H1 (cell line): ENCODE measurements around the gene LCA5L. TPM values are rescaled to one million over a fixed set of nuclear protein-coding genes. Genes with fewer than 3 reads are reported as not detected.

Experiments used
- CTCF ChIA-PET: fragments of 300-600 bp; sonication (Branson Sonifier 250); formaldehyde crosslinking; loops from one replicate; lab custom pipeline; 2021; ENCODE audit not compliant: partially characterized antibody; lab: Charles Lee
- POLR2A ChIA-PET: fragments of 300-600 bp; sonication (Branson Sonifier 250); formaldehyde crosslinking; loops from one replicate; lab custom pipeline; 2021; ENCODE audit warnings: inconsistent platforms; ENCODE audit not compliant: partially characterized antibody; lab: Charles Lee
- DNase-seq, 2 experiments: peaks; one replicate each; pipeline versions ENCODE4 v3.0.0 to v3.0.0-alpha.2; 2010 to 2022; ENCODE audit warnings: low spot score in 2 of 2, low read depth in 1 of 2, mixed read lengths in 1 of 2
- FAIRE-seq: peaks from 2 replicates; lab custom pipeline; 2011; peaks lifted over from hg19 to GRCh38; lab: Jason Lieb, UNC
- H2AFZ ChIP-seq: 2 replicates; pipeline ENCODE4 v1.8.1; 2012; ENCODE audit warnings: low read length, inconsistent platforms
- H2AK5ac ChIP-seq: 2 replicates; pipeline ENCODE4 v1.6.1; 2013; ENCODE audit warnings: low read depth, low read length
- H2BK120ac ChIP-seq: replicated peaks from 2 replicates; pipeline ENCODE3; 2013; ENCODE audit warnings: low read depth, low read length, inconsistent platforms
- H2BK12ac ChIP-seq: 2 replicates; pipeline ENCODE4 v1.6.1; 2013; ENCODE audit warnings: low read depth, low read length
- H2BK15ac ChIP-seq: 2 replicates; pipeline ENCODE4 v1.6.1; 2013; ENCODE audit warnings: low read length
- H2BK20ac ChIP-seq: 2 replicates; pipeline ENCODE4 v1.6.1; 2013; ENCODE audit warnings: low read length
- H2BK5ac ChIP-seq: 2 replicates; pipeline ENCODE4 v1.6.1; 2013; ENCODE audit warnings: low read depth, low read length
- H3K14ac ChIP-seq: 2 replicates; pipeline ENCODE4 v1.6.1; 2013; ENCODE audit warnings: inconsistent platforms; ENCODE audit not compliant: insufficient read length
- H3K18ac ChIP-seq: 2 replicates; pipeline ENCODE4 v1.6.1; 2013; ENCODE audit warnings: low read length; ENCODE audit errors: extremely low read depth
- H3K23ac ChIP-seq: 2 replicates; pipeline ENCODE4 v1.6.1; 2013; ENCODE audit warnings: inconsistent platforms; ENCODE audit not compliant: insufficient read length
- H3K23me2 ChIP-seq: 2 replicates; pipeline ENCODE4 v1.6.1; 2013; ENCODE audit warnings: low read depth, low read length
- H3K27ac ChIP-seq: 2 replicates; pipeline ENCODE4 v1.6.1; 2011; ENCODE audit warnings: low read depth, low read length, inconsistent platforms
- H3K27me3 ChIP-seq, 4 experiments: replicated peaks in 1 of 4; 1 replicate in 1 of 4; 2 replicates in 3 of 4; pipeline versions ENCODE4 v1.6.1 to v1.8.1; 2011 to 2013; ENCODE audit warnings: low read length in 3 of 4, mild to moderate bottlenecking in 3 of 4, inconsistent platforms in 2 of 4, mixed read lengths in 2 of 4, moderate library complexity in 1 of 4; ENCODE audit not compliant: control insufficient read depth in 3 of 4, insufficient read depth in 3 of 4; ENCODE audit errors: extremely low read depth in 1 of 4
- H3K36me3 ChIP-seq, 4 experiments: 2 replicates each; pipeline versions ENCODE4 v1.6.1 to v1.8.1; 2011 to 2013; ENCODE audit warnings: mild to moderate bottlenecking in 4 of 4, low read length in 3 of 4, moderate library complexity in 2 of 4, control low read depth in 1 of 4, inconsistent platforms in 1 of 4; ENCODE audit not compliant: insufficient read depth in 4 of 4, control insufficient read depth in 2 of 4
- H3K4ac ChIP-seq: replicated peaks from 2 replicates; pipeline ENCODE3; 2013; ENCODE audit warnings: low read length, low read depth, mixed read lengths, inconsistent platforms; ENCODE audit not compliant: insufficient read length
- H3K4me1 ChIP-seq, 4 experiments: replicated peaks in 1 of 4; 1 replicate in 1 of 4; 2 replicates in 3 of 4; pipeline versions ENCODE4 v1.6.1 to v1.8.1; 2011 to 2013; ENCODE audit warnings: low read length in 3 of 4, inconsistent platforms in 2 of 4, mixed read lengths in 1 of 4; ENCODE audit not compliant: insufficient read depth in 4 of 4, control insufficient read depth in 3 of 4
- H3K4me2 ChIP-seq, 2 experiments: 2 replicates each; pipeline versions ENCODE4 v1.6.1 to v1.8.1; 2011 to 2013; ENCODE audit warnings: low read depth in 2 of 2, low read length in 2 of 2, control low read depth in 1 of 2, inconsistent platforms in 1 of 2, mild to moderate bottlenecking in 1 of 2; ENCODE audit not compliant: insufficient read depth in 1 of 2
- H3K4me3 ChIP-seq, 4 experiments: fragments of 200-600, 300-600 bp in 1 of 4; sonication (generic), shearing (Covaris generic), sonication (Bioruptor Twin) in 1 of 4; 2 replicates each; pipeline versions ENCODE4 v1.5.1 to v1.8.1; 2011 to 2016; ENCODE audit warnings: low read length in 4 of 4, low read depth in 3 of 4, control low read depth in 2 of 4, inconsistent platforms in 2 of 4, mild to moderate bottlenecking in 2 of 4, mixed read lengths in 1 of 4, moderate library complexity in 1 of 4; ENCODE audit not compliant: insufficient read depth in 2 of 4; ENCODE audit errors: extremely low read depth in 1 of 4
- H3K56ac ChIP-seq: replicated peaks from 2 replicates; pipeline ENCODE3; 2013; ENCODE audit warnings: low read depth, mild to moderate bottlenecking, mixed read lengths, low read length, inconsistent platforms; ENCODE audit not compliant: insufficient read length
- H3K79me1 ChIP-seq: 2 replicates; pipeline ENCODE4 v1.6.1; 2013; ENCODE audit warnings: low read depth, low read length, control low read depth
- H3K79me2 ChIP-seq, 2 experiments: 2 replicates each; pipeline versions ENCODE4 v1.6.1 to v1.8.1; 2012 to 2013; ENCODE audit warnings: low read length in 2 of 2, mild to moderate bottlenecking in 2 of 2, inconsistent platforms in 1 of 2; ENCODE audit not compliant: insufficient read depth in 2 of 2, control insufficient read depth in 1 of 2
- H3K9ac ChIP-seq, 4 experiments: replicated peaks in 1 of 4; 1 replicate in 1 of 4; 2 replicates in 3 of 4; pipeline versions ENCODE4 v1.6.1 to v1.8.1; 2011 to 2013; ENCODE audit warnings: low read depth in 3 of 4, low read length in 3 of 4, control low read depth in 2 of 4, mild to moderate bottlenecking in 2 of 4, moderate library complexity in 2 of 4, inconsistent platforms in 1 of 4; ENCODE audit errors: extremely low read depth in 1 of 4
- H3K9me3 ChIP-seq, 2 experiments: 2 replicates each; pipeline versions ENCODE4 v1.6.1 to v1.8.1; 2012 to 2013; ENCODE audit warnings: mild to moderate bottlenecking in 2 of 2, moderate library complexity in 2 of 2, control low read depth in 1 of 2, inconsistent platforms in 1 of 2, low read depth in 1 of 2, low read length in 1 of 2, mixed read lengths in 1 of 2; ENCODE audit not compliant: insufficient read depth in 2 of 2
- H4K20me1 ChIP-seq, 2 experiments: replicated peaks in 1 of 2; 2 replicates each; pipeline versions ENCODE3 to v1.8.1; 2011 to 2013; ENCODE audit warnings: inconsistent platforms in 2 of 2, low read length in 2 of 2, mild to moderate bottlenecking in 1 of 2; ENCODE audit not compliant: insufficient read depth in 2 of 2, control insufficient read depth in 1 of 2
- H4K5ac ChIP-seq: 2 replicates; pipeline ENCODE4 v1.6.1; 2013; ENCODE audit warnings: low read length, low read depth, mixed read lengths, inconsistent platforms; ENCODE audit not compliant: insufficient read length
- H4K8ac ChIP-seq: 2 replicates; pipeline ENCODE4 v1.8.0; 2013; ENCODE audit warnings: mild to moderate bottlenecking, moderate library complexity, low read length, inconsistent platforms; ENCODE audit not compliant: insufficient read depth; ENCODE audit errors: extremely low read depth
- H4K91ac ChIP-seq: replicated peaks from 2 replicates; pipeline ENCODE3; 2013; ENCODE audit warnings: low read length, mixed read lengths, inconsistent platforms; ENCODE audit not compliant: insufficient read length
- CHD2 ChIP-seq: IDR thresholded peaks from 2 replicates; pipeline ENCODE4 v1.6.1; 2012; ENCODE audit warnings: low read length, improper control_type of control experiment
- GABPA ChIP-seq: IDR thresholded peaks from 2 replicates; pipeline ENCODE4 v1.6.1; 2011; ENCODE audit warnings: mild to moderate bottlenecking, low read length, moderate library complexity, borderline replicate concordance; ENCODE audit not compliant: insufficient read depth
- JUN ChIP-seq: IDR thresholded peaks from 2 replicates; pipeline ENCODE4 v1.6.1; 2011; ENCODE audit warnings: low read depth, mild to moderate bottlenecking, improper control_type of control experiment, low read length
- POU5F1 ChIP-seq: IDR thresholded peaks from 2 replicates; pipeline ENCODE4 v1.6.1; 2011; ENCODE audit warnings: low read depth, mild to moderate bottlenecking, low read length, moderate library complexity
- RNF2 ChIP-seq: fragments of 200-900, 300-1000 bp; sonication (generic); IDR thresholded peaks from 2 replicates; pipeline ENCODE4 v1.7.1; 2016; ENCODE audit warnings: borderline replicate concordance, low read depth, mild to moderate bottlenecking, antibody characterized with exemption, low read length; ENCODE audit not compliant: poor library complexity, severe bottlenecking; ENCODE audit errors: missing control alignments
- ZNF274 ChIP-seq: IDR thresholded peaks from 2 replicates; pipeline ENCODE4 v1.7.0; 2012; ENCODE audit warnings: low read length, borderline replicate concordance; ENCODE audit errors: extremely low read depth
- WGBS, 2 experiments: shearing (Covaris generic) in 1 of 2; methylation state at CpG; one replicate each; pipeline versions ENCODE4 v1.1.6 to v1.1.7; 2013 to 2015; ENCODE audit warnings: low lambda C conversion rate in 2 of 2, mixed read lengths in 2 of 2, inconsistent platforms in 1 of 2, low coverage in 1 of 2, missing lambda C conversion rate in 1 of 2; ENCODE audit not compliant: insufficient replicate concordance in 2 of 2, insufficient coverage in 1 of 2, insufficient read length in 1 of 2; ENCODE audit errors: extremely low coverage in 1 of 2, missing lambda C conversion rate in 1 of 2; 5-methylcytosine and 5-hydroxymethylcytosine counted together
- polyA plus RNA-seq, 7 experiments: library from polyadenylated mRNA; depleted of rRNA in 3 of 7; stranded (reverse) in 5 of 7; unstranded in 2 of 7; fragments of >200 nt in 5 of 7; fragments of 200-250 nt in 2 of 7; gene quantifications; 1 replicate in 5 of 7; 2 replicates in 1 of 7; 4 replicates in 1 of 7; pipeline versions ENCODE4 v1.2.1 to v1.2.3, GENCODE V29; 2011 to 2013; ENCODE audit warnings: missing spikeins in 2 of 7, mixed read lengths in 2 of 7
- total RNA-seq: library from RNA; stranded (reverse); fragmentation: NEBNext Ultra II Directional; extraction: Animal tissue kit (Norgen Biotek cat#: 25700); gene quantifications from 2 replicates; pipeline ENCODE4 v1.2.1, GENCODE V29; 2021
- TF ChIP-seq, protein P1 (sequence below): IDR thresholded peaks from 2 replicates; pipeline ENCODE4 v1.6.1; 2011; ENCODE audit warnings: low read depth, mild to moderate bottlenecking, low read length; ENCODE audit not compliant: insufficient read depth

LCA5L gene
- total and polyA plus RNA-seq, 2 of the 8 experiments (the other 6 are each of a cell fraction or from before 2014, with no cell fraction given): 0.11 to 0.84 TPM

- Histone ChIP-seq H3K79me1 (no peaks in the 10 kb centered on the region), H3K9ac (no peak overlapping the region), H2BK20ac (no peak overlapping the region), H2BK12ac (no peak overlapping the region), H4K8ac (peak overlapping the region; percentile 36; the same call in 1 of the 2 replicates), H3K4me3 (no peak overlapping the region), H4K5ac (no peak overlapping the region), H3K27ac (no peak overlapping the region), H2BK5ac (no peak overlapping the region), H3K36me3 (no peaks in the 10 kb centered on the region), H3K23me2 (no peaks in the 10 kb centered on the region; the same call in none of the 2 replicates), H3K4ac (no peak overlapping the region), H3K9me3 (no peaks in the 10 kb centered on the region), H3K18ac (no peak overlapping the region), H3K14ac (no peak overlapping the region), H4K20me1 (no peaks in the 10 kb centered on the region), H2BK120ac (no peak overlapping the region), H3K79me2 (no peaks in the 10 kb centered on the region), H2BK15ac (no peak overlapping the region), H3K23ac (no peak overlapping the region), H4K91ac (no peak overlapping the region), H3K4me2 (no peak overlapping the region), H2AFZ (no peak overlapping the region), H2AK5ac (no peak overlapping the region), H3K56ac (no peak overlapping the region), H3K4me1 (peaks cover 0 to 4% (median 0%) of the 10 kb centered on the region in 4 experiments; a peak in 4 of 7 replicates), H3K27me3 (no peaks in the 10 kb centered on the region)
- DNase-seq (no peak), FAIRE-seq (no peak)
- POLR2A ChIA-PET: interaction anchor here (0.9 kb wide), 1 partner anchor 177 kb away, joined by 3 read pairs; no protein-coding TSS in a partner anchor
- WGBS, 2 experiments: 88% methylated on average over 6 of the region's 6 CpGs; no CpG with 5 or more reads in 1 of the 2 experiments
- CTCF ChIA-PET: interaction anchor here (0.6 to 1.9 kb wide), 7 partner anchors 14 to 156 kb away, joined by 3 to 6 read pairs (median 3); no protein-coding TSS in a partner anchor
- TF ChIP-seq GABPA (no peak), RNF2 (no peak), POU5F1 (no peak), ZNF274 (no peak), CHD2 (no peak), JUN (no peak)
- TF ChIP-seq, protein P1, sequence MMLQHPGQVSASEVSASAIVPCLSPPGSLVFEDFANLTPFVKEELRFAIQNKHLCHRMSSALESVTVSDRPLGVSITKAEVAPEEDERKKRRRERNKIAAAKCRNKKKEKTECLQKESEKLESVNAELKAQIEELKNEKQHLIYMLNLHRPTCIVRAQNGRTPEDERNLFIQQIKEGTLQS: no peak
These were observed 9.5 kb upstream of the LCA5L start for GRCh38 chr21:39454949-39455668.
